Measurements from ENCODE around the gene SPATS2L.

Gene SPATS2L

GRCh38 chr2:200447139-200447855 lies 140.8 kb downstream of the SPATS2L start:
- DNase-seq (ENCODE audit: low read depth) = no peak

GRCh38 chr2:200448455-200448854 lies 142.0 kb downstream of the SPATS2L start:
- no peak for DNase-seq (ENCODE audit: low read depth)

GRCh38 chr2:200449149-200449548 lies 142.7 kb downstream of the SPATS2L start:
- DNase-seq (ENCODE audit: low read depth) = no peak

GRCh38 chr2:200450288-200450687 lies 143.8 kb downstream of the SPATS2L start:
- DNase-seq (ENCODE audit: low read depth) = no peak

- DNase-seq (ENCODE audit: low read depth) = no peak
Observed at GRCh38 chr2:200451511-200451910, 145.0 kb downstream of the SPATS2L start.

- no peak for DNase-seq (ENCODE audit: low read depth)
Observed at GRCh38 chr2:200452377-200452776, 145.9 kb downstream of the SPATS2L start.

- DNase-seq (ENCODE audit: low read depth) = no peak
Observed at GRCh38 chr2:200453142-200453852, 146.8 kb downstream of the SPATS2L start.

GRCh38 chr2:200453853-200454534 lies 147.5 kb downstream of the SPATS2L start:
- no peak for DNase-seq (ENCODE audit: low read depth)

GRCh38 chr2:200454927-200455801 lies 148.7 kb downstream of the SPATS2L start:
- no peak for DNase-seq (ENCODE audit: low read depth)

- no peak for DNase-seq (ENCODE audit: low read depth)
Observed at GRCh38 chr2:200455958-200456421, 149.5 kb downstream of the SPATS2L start.

- no peak for DNase-seq (ENCODE audit: low read depth)
Observed at GRCh38 chr2:200456567-200456966, 150.1 kb downstream of the SPATS2L start.

GRCh38 chr2:200459101-200459500 lies 152.6 kb downstream of the SPATS2L start:
- no peak for DNase-seq (ENCODE audit: low read depth)

GRCh38 chr2:200461846-200462710 lies 155.6 kb downstream of the SPATS2L start:
- DNase-seq (ENCODE audit: low read depth) = no peak

- no peak for DNase-seq (ENCODE audit: low read depth)
Observed at GRCh38 chr2:200463452-200463851, 157.0 kb downstream of the SPATS2L start.

GRCh38 chr2:200466425-200467418 lies 160.2 kb downstream of the SPATS2L start:
- peak; percentile 79 for DNase-seq (ENCODE audit: low read depth)

- no peak for DNase-seq (ENCODE audit: low read depth)
Observed at GRCh38 chr2:200467806-200468681, 161.6 kb downstream of the SPATS2L start.

- no peak for DNase-seq (ENCODE audit: low read depth)
Observed at GRCh38 chr2:200469708-200470211, 163.3 kb downstream of the SPATS2L start.

- DNase-seq (ENCODE audit: low read depth) = no peak
Observed at GRCh38 chr2:200470230-200470629, 163.7 kb downstream of the SPATS2L start.

Measured in fibroblast of the conjunctiva (primary cell).